HCT116 (cell line): ENCODE measurements around the gene PPP4R3A. TPM values are rescaled to one million over a fixed set of nuclear protein-coding genes. Genes with fewer than 3 reads are reported as not detected.

Source experiments
- ATAC-seq: fragments of 200-7000 bp; cut with Tn5 transposase; 2 replicates; pipeline ENCODE4 v1.9.1; 2020; ENCODE audit warnings: mild to moderate bottlenecking, moderate library complexity
- BruUV-seq: library from RNA; stranded (reverse); fragments of 400-500 nt; replicated peaks from 2 replicates; lab custom pipeline; 2021; lab: Mats Ljungman, UMichigan
- CTCF ChIA-PET: fragments of 300-600 bp; sonication (Branson Sonifier 250); formaldehyde crosslinking; loops from one replicate; lab custom pipeline; 2021; ENCODE audit warnings: antibody characterized with exemption; lab: Charles Lee
- POLR2A ChIA-PET: fragments of 300-600, 350-600 bp; sonication (Branson Sonifier 250); formaldehyde crosslinking; loops from one replicate; lab custom pipeline; 2021; ENCODE audit warnings: antibody characterized with exemption; lab: Charles Lee
- RAD21 ChIA-PET, 2 experiments: fragments of 300-600 bp; sonication (Branson Sonifier 250); formaldehyde crosslinking; loops; one replicate each; lab custom pipeline; 2023; ENCODE audit warnings: low total read pairs in 2 of 2; ENCODE audit not compliant: uncharacterized antibody in 2 of 2, unreplicated experiment in 2 of 2, low non-redundant PET in 1 of 2; lab: Charles Lee
- DNase-seq: peaks from one replicate; pipeline ENCODE4 v3.0.0-alpha.2; 2010; ENCODE audit warnings: low read depth, low spot score
- H2AFZ ChIP-seq: fragments of 200-600 bp; shearing (Covaris generic), sonication (generic); 2 replicates; pipeline ENCODE4 v1.6.1; 2017; ENCODE audit warnings: low read depth, mixed run types, mixed read lengths, antibody characterized with exemption, low read length; ENCODE audit not compliant: poor library complexity, severe bottlenecking
- H3K27ac ChIP-seq: 2 replicates; pipeline ENCODE4 v1.5.1; 2012; ENCODE audit warnings: low read depth, low read length
- H3K27me3 ChIP-seq: fragments of 200-600 bp; sonication (generic); 2 replicates; pipeline ENCODE4 v1.6.1; 2016; ENCODE audit warnings: mixed run types, low read length, mixed read lengths; ENCODE audit not compliant: insufficient read depth
- H3K36me3 ChIP-seq, 2 experiments: fragments of 200-500 bp in 1 of 2; fragments of 200-600 bp in 1 of 2; sonication (Bioruptor generic) in 1 of 2; sonication (generic) in 1 of 2; 2 replicates each; pipeline versions ENCODE4 v1.5.1 to v1.6.1; 2014 to 2016; ENCODE audit warnings: low read length in 2 of 2, inconsistent platforms in 1 of 2, mixed read lengths in 1 of 2, mixed run types in 1 of 2; ENCODE audit not compliant: insufficient read depth in 2 of 2, control insufficient read depth in 1 of 2
- H3K4me1 ChIP-seq, 2 experiments: fragments of 200-600 bp in 1 of 2; sonication (generic) in 1 of 2; 2 replicates each; pipeline versions ENCODE4 v1.5.1 to v1.6.1; 2012 to 2017; ENCODE audit warnings: low read length in 2 of 2, inconsistent platforms in 1 of 2, mild to moderate bottlenecking in 1 of 2, mixed read lengths in 1 of 2, mixed run types in 1 of 2, moderate library complexity in 1 of 2; ENCODE audit not compliant: insufficient read depth in 2 of 2, control insufficient read depth in 1 of 2
- H3K4me2 ChIP-seq: fragments of 200-600 bp; sonication (generic); 2 replicates; pipeline ENCODE4 v1.6.1; 2017; ENCODE audit warnings: mixed run types, low read length, mixed read lengths
- H3K4me3 ChIP-seq, 2 experiments: fragments of 200-600 bp in 1 of 2; sonication (generic) in 1 of 2; replicated peaks in 1 of 2; 2 replicates each; pipeline ENCODE4 v1.5.1; 2011 to 2016; ENCODE audit warnings: low read length in 2 of 2, control low read depth in 1 of 2, low read depth in 1 of 2, mild to moderate bottlenecking in 1 of 2, mixed read lengths in 1 of 2, mixed run types in 1 of 2
- H3K79me2 ChIP-seq: fragments of 200-600 bp; sonication (generic); 2 replicates; pipeline ENCODE4 v1.6.1; 2017; ENCODE audit warnings: mild to moderate bottlenecking, mixed run types, low read length, moderate library complexity, mixed read lengths; ENCODE audit not compliant: insufficient read depth
- H3K9ac ChIP-seq: fragments of 200-600 bp; sonication (generic); 2 replicates; pipeline ENCODE4 v1.6.1; 2016; ENCODE audit warnings: low read length, mixed read lengths
- H3K9me2 ChIP-seq: fragments of 200-600 bp; sonication (generic), shearing (Covaris generic); 2 replicates; pipeline ENCODE4 v1.6.1; 2017; ENCODE audit warnings: mixed run types, mild to moderate bottlenecking, moderate library complexity; ENCODE audit not compliant: insufficient read depth
- H3K9me3 ChIP-seq, 2 experiments: fragments of 200-500 bp in 1 of 2; fragments of 200-600 bp in 1 of 2; sonication (Bioruptor generic) in 1 of 2; sonication (generic) in 1 of 2; 2 replicates each; pipeline ENCODE4 v1.6.1; 2014 to 2017; ENCODE audit warnings: low read length in 2 of 2, mixed read lengths in 2 of 2, inconsistent platforms in 1 of 2, low read depth in 1 of 2, mild to moderate bottlenecking in 1 of 2, mixed run types in 1 of 2, moderate library complexity in 1 of 2; ENCODE audit not compliant: control insufficient read depth in 1 of 2, insufficient read depth in 1 of 2
- H4K20me1 ChIP-seq: fragments of 200-600 bp; sonication (generic), shearing (Covaris generic); 2 replicates; pipeline ENCODE4 v1.6.1; 2017; ENCODE audit warnings: mixed run types, mild to moderate bottlenecking, moderate library complexity; ENCODE audit not compliant: insufficient read depth
- ATF3 ChIP-seq: IDR thresholded peaks from 2 replicates; pipeline ENCODE4 v1.6.1; 2012
- CTCF ChIP-seq, 3 experiments: fragments of 200-600 bp in 1 of 3; sonication (generic) in 1 of 3; IDR thresholded peaks in 2 of 3; conservative IDR thresholded peaks in 1 of 3; 2 replicates each; pipeline ENCODE4 v1.5.1; 2012 to 2017; ENCODE audit warnings: low read depth in 2 of 3, low read length in 2 of 3, antibody characterized with exemption in 1 of 3, borderline replicate concordance in 1 of 3, control low read depth in 1 of 3, mild to moderate bottlenecking in 1 of 3, mixed read lengths in 1 of 3, mixed run types in 1 of 3, moderate library complexity in 1 of 3; ENCODE audit not compliant: insufficient read depth in 1 of 3
- ELF1 ChIP-seq: IDR thresholded peaks from 2 replicates; pipeline ENCODE4 v1.6.1; 2012; ENCODE audit warnings: low read depth, borderline replicate concordance
- EZH2phosphoT487 ChIP-seq: fragments of 200-600 bp; IDR thresholded peaks from 2 replicates; pipeline ENCODE4 v1.6.1; 2018; ENCODE audit warnings: antibody characterized with exemption, borderline replicate concordance
- FOSL1 ChIP-seq: IDR thresholded peaks from 2 replicates; pipeline ENCODE4 v1.6.1; 2012; ENCODE audit warnings: low read depth
- JUND ChIP-seq: IDR thresholded peaks from 2 replicates; pipeline ENCODE4 v1.6.1; 2012
- POLR2A ChIP-seq: IDR thresholded peaks from 2 replicates; pipeline ENCODE4 v1.7.0; 2011; ENCODE audit warnings: borderline replicate concordance; ENCODE audit not compliant: insufficient read depth, insufficient read length; ENCODE audit errors: extremely low read depth
- POLR2AphosphoS5 ChIP-seq: IDR thresholded peaks from 2 replicates; pipeline ENCODE4 v1.6.1; 2011; ENCODE audit warnings: mild to moderate bottlenecking, low read depth, low read length, moderate library complexity
- REST ChIP-seq: IDR thresholded peaks from 2 replicates; pipeline ENCODE4 v1.6.1; 2012; ENCODE audit warnings: low read depth
- SRF ChIP-seq: IDR thresholded peaks from 2 replicates; pipeline ENCODE4 v1.6.1; 2012; ENCODE audit warnings: low read depth
- ZFX ChIP-seq: fragments of 450-650 bp; IDR thresholded peaks from 2 replicates; pipeline ENCODE4 v1.6.1; 2017
- intact Hi-C: fragments of 100-400 bp; cut with micrococcal nuclease; formaldehyde crosslinking; loops from 2 replicates; pipeline ENCODE4 v1.10.0; 2022
- total RNA-seq: library from RNA; stranded (reverse); gene quantifications from one replicate; pipeline ENCODE4 v1.2.1, GENCODE V29; 2021; ENCODE audit not compliant: unreplicated experiment

Gene PPP4R3A
- total RNA-seq, 1 experiment from 2014 or later = 67.7 TPM

- TF ChIP-seq REST = no peak
- TF ChIP-seq FOSL1 = no peak
- no peak for TF ChIP-seq SRF
Measured at GRCh38 chr14:91458612-91459011, 51.5 kb downstream of the PPP4R3A start (continued).

- Histone ChIP-seq H3K9me3 (no peaks in the 10 kb centered on the region), H4K20me1 (0 out of 2 replicates have a peak, but pooled peaks cover 4% of the 10 kb centered on the region), H3K4me1 (no peaks in the 10 kb centered on the region), H3K9me2 (no peaks in the 10 kb centered on the region), H3K27me3 (no peaks in the 10 kb centered on the region), H2AFZ (no peak overlapping the region), H3K4me2 (no peak overlapping the region), H3K79me2 (0 out of 2 replicates have a peak, but pooled peaks cover 4% of the 10 kb centered on the region), H3K9ac (no peak overlapping the region), H3K4me3 (no peak overlapping the region), H3K27ac (no peak overlapping the region), H3K36me3 (peaks cover 28 to 32% of the 10 kb centered on the region in 2 experiments)
- BruUV-seq = no TSS peak
- CTCF ChIA-PET = no interaction called here
- ATAC-seq = no peak
- no peak for TF ChIP-seq ATF3
- TF ChIP-seq CTCF (IDR thresholded peaks at IDR 0.05 in 2 of 3, conservative IDR thresholded peaks at IDR 0.05 in 1 of 3; ENCODE audit: borderline replicate concordance in 1 of 3, insufficient read depth in 1 of 3, low read depth in 2 of 3, low read length in 2 of 3) = no peak
- no peak for TF ChIP-seq ZFX
- TF ChIP-seq JUND = no peak
- TF ChIP-seq EZH2phosphoT487 = no peak
- no peak for TF ChIP-seq POLR2AphosphoS5
- no peak for TF ChIP-seq REST
- no peak for TF ChIP-seq POLR2A
- no peak for TF ChIP-seq ELF1
- no peak for DNase-seq
- intact Hi-C loops = no loop called here
- RAD21 ChIA-PET = no interaction called here
- POLR2A ChIA-PET = no interaction called here
Measured at GRCh38 chr14:91456283-91456682, 53.8 kb downstream of the PPP4R3A start.
